Heart left ventricle (tissue), 13 donors: ENCODE measurements around the gene NOL4.

Experiments
- POLR2A ChIP-seq, 2 donors: fragments of 450-650 bp; IDR thresholded peaks; one replicate each; pipeline ENCODE4 v1.6.1; 2017; ENCODE audit warnings: antibody characterized with exemption in 2 of 2, mild to moderate bottlenecking in 2 of 2, moderate library complexity in 2 of 2
- TF ChIP-seq, protein P1 (sequence below), 12 donors: fragments of 200-600 bp; sonication (generic) in 4 of 12; IDR thresholded peaks; one replicate each; pipeline versions ENCODE4 v1.5.0 to v1.8.0; 2018 to 2022; ENCODE audit warnings: antibody characterized with exemption in 12 of 12, mild to moderate bottlenecking in 5 of 12
- donor health status: ischemic (EF 13 %, LVEDD 7.1; RV severe dilation, severe dysfunction).
- donor health status: DM: no; HTN: yes; CAD: no.
- donor health status: DM: no; HTN: no; CAD: no.
- donor health status: ischemic (EF 25% LVEDD 6.9; RV normal size, moderate dysfunction).
- donor health status: ischemic (EF 25% LVEDD 5.7; RV mildly dilated, moderate dysfunction).
- donor health status: ischemic (EF 35%, LVEDD 5.7; RV mildly dilated, moderate dysfunction).
- donor health status: nonischemic (EF 11% LVEDD 7.7; RV severe dilation, severe dysfunction).
- donor health status: DM: yes; HTN: yes; CAD: no.
- donor health status: PGD.
- donor health status: ischemic (EF 29% LVEDD 5.4; RV normal size, mild dysfunction).
- donor health status: nonischemic (EF 23%, LVEDD 6.1; RV moderate dilation, normal function).

DNA sequence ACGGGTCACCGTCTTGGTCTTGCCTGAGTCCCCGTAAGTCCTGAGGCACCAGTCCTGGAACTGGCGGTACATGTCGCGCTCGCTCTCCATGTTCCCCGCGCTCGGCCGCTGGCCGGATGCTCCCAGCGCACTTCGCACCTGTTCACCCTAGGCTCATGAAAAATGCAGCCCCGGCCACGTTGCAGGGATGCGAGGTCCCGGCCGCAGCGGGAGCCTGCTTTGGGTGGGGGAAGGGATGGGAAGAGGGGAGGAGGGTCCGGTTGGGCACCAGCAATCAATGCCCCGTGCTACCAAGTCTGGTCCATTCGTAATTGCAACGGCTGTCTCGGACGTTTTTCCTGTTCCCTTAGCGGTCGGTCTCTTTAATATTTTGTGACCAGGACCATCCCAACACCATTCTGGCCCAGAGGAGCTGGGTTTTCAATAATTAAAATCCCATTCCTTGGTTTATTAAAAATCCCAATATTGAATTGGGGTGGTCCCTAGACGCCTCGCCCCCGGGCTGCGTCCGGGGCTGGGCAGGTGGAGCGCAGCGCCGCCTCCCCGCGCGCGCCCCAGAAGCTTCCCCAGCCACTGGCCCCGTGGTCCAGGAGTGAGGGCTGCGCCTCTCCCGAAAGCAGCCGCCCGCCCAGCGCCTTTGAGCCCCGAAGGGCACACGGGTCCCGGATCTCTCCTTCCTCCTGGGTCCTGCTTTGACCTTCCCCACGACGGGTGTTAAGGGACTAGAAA, 1.4 kb downstream of the NOL4 start:
- TF ChIP-seq, protein P1, sequence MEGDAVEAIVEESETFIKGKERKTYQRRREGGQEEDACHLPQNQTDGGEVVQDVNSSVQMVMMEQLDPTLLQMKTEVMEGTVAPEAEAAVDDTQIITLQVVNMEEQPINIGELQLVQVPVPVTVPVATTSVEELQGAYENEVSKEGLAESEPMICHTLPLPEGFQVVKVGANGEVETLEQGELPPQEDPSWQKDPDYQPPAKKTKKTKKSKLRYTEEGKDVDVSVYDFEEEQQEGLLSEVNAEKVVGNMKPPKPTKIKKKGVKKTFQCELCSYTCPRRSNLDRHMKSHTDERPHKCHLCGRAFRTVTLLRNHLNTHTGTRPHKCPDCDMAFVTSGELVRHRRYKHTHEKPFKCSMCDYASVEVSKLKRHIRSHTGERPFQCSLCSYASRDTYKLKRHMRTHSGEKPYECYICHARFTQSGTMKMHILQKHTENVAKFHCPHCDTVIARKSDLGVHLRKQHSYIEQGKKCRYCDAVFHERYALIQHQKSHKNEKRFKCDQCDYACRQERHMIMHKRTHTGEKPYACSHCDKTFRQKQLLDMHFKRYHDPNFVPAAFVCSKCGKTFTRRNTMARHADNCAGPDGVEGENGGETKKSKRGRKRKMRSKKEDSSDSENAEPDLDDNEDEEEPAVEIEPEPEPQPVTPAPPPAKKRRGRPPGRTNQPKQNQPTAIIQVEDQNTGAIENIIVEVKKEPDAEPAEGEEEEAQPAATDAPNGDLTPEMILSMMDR (IDR thresholded peaks at IDR 0.05), result no peak
- TF ChIP-seq POLR2A (IDR thresholded peaks at IDR 0.05), result no peak
